ENCODE results near the gene SAFB2. TPM values are rescaled to one million over a fixed set of nuclear protein-coding genes. Genes with fewer than 3 reads are reported as not detected.

The SAFB2 gene
- total RNA-seq, 1 donor, result 36.7 TPM

DNA sequence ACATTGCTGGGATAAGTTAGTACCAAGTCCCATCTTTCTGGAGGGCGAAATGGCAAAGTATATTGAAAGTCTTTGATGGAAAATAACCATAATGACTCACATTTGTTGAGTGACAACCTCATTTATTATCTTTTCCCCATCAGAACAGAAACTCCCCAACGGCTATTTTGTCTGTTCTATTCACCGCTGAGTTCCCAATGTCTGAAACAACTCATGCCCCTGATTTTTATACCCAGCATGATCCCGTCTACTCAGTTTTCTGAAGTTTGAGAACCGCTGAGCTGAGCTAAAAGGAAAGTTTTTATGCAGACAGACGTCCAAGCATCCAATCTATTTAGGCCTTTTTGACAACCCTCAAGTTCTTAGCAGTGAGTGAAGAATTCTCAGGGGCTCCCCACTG lies 47.0 kb downstream of the SAFB2 start:
- TF ChIP-seq, protein P1, sequence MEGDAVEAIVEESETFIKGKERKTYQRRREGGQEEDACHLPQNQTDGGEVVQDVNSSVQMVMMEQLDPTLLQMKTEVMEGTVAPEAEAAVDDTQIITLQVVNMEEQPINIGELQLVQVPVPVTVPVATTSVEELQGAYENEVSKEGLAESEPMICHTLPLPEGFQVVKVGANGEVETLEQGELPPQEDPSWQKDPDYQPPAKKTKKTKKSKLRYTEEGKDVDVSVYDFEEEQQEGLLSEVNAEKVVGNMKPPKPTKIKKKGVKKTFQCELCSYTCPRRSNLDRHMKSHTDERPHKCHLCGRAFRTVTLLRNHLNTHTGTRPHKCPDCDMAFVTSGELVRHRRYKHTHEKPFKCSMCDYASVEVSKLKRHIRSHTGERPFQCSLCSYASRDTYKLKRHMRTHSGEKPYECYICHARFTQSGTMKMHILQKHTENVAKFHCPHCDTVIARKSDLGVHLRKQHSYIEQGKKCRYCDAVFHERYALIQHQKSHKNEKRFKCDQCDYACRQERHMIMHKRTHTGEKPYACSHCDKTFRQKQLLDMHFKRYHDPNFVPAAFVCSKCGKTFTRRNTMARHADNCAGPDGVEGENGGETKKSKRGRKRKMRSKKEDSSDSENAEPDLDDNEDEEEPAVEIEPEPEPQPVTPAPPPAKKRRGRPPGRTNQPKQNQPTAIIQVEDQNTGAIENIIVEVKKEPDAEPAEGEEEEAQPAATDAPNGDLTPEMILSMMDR (IDR thresholded peaks at IDR 0.05; ENCODE audit: insufficient read depth, low read length), result no peak
- DNase-seq (ENCODE audit: low read depth), result no peak
- H3K4me3 ChIP-seq (ENCODE audit: low read depth, low read length), result no peak overlapping the region

DNA sequence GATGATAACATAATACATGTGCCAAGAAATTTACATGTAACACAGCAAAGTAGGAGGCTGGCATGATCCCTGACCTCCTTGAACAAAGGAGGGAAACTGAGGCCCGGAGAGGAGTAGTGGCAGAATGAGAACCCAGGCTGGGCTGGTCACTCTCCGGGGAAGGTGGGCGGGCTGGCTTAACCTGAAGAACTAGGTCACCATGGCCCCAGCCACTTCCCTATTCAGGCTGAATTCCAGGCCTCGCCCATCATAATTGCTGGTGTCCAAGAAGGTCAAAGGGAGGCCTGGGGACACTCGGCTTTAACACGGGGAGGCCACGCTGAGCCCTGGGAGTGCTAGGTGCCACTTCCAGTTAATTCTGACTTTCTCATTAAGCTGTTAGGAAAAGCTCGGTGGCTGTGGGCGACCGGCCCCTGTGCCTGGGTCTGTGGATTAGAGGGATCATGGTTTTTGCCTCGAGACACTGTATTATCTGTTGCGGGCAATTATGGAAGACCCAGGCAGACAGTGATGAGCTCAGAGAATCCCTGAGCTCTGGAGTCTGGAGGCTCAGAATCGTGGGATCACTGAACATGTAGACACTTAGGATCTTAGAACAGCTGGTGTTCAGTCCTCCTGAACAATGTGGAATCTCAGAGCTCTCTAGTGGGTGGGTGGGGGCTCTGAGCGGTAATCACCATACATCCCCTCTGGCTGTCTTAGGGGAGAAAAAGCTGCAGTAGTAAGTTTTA lies 49.9 kb downstream of the SAFB2 start:
- no peak for DNase-seq (ENCODE audit: low read depth)
- H3K4me3 ChIP-seq (ENCODE audit: low read depth, low read length), result no peak overlapping the region
- TF ChIP-seq, protein P1 (IDR thresholded peaks at IDR 0.05; ENCODE audit: insufficient read depth, low read length), result no peak

DNA sequence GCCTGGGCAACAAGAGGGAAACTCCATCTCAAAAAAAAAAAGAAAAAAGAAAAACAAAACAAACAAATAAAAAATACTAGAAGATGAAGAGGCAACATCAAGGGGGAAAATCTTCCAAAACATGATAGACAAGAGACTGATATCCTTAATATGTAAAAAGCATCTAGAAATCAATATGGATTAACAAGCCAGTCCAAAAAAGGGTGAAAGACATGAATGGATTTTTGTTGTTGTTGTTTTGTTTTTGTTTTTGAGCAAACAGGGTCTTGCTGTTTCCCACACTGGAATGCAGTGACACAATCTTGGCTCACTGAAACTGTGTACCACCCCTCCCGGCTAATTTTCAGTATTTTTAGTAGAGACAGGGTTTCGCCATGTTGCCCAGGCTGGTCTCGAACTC lies 50.8 kb downstream of the SAFB2 start:
- no peak for DNase-seq (ENCODE audit: low read depth)
- no peak overlapping the region for H3K4me3 ChIP-seq (ENCODE audit: low read depth, low read length)
- TF ChIP-seq, protein P1 (IDR thresholded peaks at IDR 0.05; ENCODE audit: insufficient read depth, low read length), result no peak

DNA sequence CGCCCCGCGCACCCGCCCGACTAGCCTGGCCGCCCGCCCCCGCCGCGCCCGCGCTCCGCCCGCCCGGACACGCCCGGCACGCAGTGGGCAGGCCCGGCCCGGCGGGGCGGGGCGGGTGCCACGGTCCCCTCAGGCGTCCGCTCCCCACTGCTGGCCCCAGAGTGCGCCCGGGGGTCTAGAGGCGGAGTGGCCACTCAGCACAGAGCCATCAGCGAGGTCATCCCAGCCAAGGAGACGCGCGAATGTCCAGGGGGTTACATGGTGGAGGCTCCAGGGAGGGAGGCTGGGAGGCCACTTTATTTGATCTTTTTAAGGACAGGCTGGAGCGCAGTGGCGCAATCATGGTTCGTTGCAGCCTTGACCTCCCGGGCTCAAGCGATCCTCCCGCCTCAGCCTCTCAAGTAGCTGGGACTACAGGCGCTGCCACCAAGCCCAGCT lies 54.6 kb downstream of the SAFB2 start:
- no peak for DNase-seq (ENCODE audit: low read depth)
- TF ChIP-seq, protein P1 (IDR thresholded peaks at IDR 0.05; ENCODE audit: insufficient read depth, low read length), result no peak

DNA sequence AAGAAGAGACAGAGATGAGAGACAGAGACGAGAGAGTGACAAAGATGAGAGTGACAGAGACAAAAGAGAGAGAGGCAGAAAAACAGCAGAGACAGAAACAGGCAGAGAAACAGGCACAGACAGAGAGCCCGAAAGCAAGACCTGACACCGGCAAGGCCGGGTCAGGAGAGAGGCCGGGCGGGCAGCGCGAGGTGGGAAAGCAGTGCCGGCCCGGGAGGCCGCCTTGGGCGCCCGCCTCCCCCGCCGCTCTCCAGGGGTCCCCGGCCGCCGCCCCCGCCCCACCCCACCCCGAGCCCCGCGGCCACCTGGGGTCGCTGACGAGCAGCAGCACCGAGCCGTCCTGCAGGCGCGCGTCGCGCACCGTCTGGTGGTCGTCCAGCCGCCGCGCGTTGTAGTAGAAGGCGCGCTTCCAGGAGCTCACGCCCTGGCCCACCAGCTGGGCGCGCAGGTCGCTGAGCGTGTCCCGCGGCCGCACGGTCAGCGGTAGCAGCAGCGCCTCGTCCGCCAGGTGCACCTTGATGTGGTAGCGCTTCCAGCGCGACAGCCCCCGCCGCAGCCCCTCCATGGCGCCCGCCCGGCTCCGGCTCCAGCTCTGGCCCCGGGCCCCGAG lies 55.1 kb downstream of the SAFB2 start, which contains the start of gene TINCR:
Gene TINCR (minus strand): TSS at position 594 of the 610 bp plus-strand sequence.
- TF ChIP-seq, protein P1 (IDR thresholded peaks at IDR 0.05; ENCODE audit: insufficient read depth, low read length), result no peak
- no peak for DNase-seq (ENCODE audit: low read depth)
- H3K4me3 ChIP-seq (ENCODE audit: low read depth, low read length), result no peak within 1 kb of the TSS

More for the DNA sequence above, 54.6 kb downstream of the SAFB2 start:
- H3K4me3 ChIP-seq (ENCODE audit: low read depth, low read length), result no peak overlapping the region

DNA sequence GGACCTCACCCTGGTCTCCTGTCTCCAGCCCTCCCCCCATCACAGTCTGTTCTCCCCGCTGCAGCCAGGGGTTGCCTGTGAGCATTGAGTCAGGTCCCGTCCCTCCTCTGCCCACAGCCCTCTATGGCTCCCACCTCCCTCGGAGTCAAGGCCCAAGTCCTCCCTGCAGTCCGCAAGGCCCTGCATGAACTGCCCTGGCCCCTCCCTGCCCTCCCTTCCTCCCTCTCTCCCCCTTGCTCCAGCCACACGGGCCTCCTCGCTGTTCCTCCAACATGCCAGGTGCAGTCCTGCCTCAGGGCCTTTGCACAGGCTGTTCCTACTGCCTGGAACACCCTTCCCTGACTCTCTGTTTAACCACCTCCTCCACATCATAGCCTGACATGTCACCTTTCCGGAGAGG lies 57.6 kb downstream of the SAFB2 start:
- no peak overlapping the region for H3K4me3 ChIP-seq (ENCODE audit: low read depth, low read length)
- DNase-seq (ENCODE audit: low read depth), result no peak
- TF ChIP-seq, protein P1 (IDR thresholded peaks at IDR 0.05; ENCODE audit: insufficient read depth, low read length), result no peak
